Measurements from ENCODE around the gene ADAMTS5. TPM values are rescaled to one million over a fixed set of nuclear protein-coding genes. Genes with fewer than 3 reads are reported as not detected.
A peak's percentile ranks its signal among the peaks of the same experiment; 100 is the strongest.

Gene ADAMTS5
- total RNA-seq, 4 donors from 2014 or later = 13.5 to 29.3 (median 21.3) TPM

DNA sequence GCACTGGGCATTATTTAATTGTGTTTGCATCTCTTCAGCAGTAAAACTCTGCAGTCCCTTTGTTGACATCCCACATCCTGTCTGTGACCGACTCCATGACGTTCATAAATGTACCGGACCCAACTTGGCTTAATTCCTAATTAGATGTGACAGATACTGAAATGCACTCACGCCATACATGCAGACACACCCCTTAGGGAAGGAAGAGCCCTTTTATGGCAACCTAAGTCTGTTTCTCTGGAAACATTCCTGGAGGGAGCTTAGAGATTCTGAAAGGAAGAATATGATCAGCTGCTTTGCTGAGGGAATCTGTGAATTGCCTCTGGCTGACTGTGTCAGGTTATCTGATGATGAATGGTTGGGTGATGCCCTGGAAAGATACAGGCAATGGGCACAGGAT, 33.4 kb downstream of the ADAMTS5 start:
- peaks cover 0 to 13% of the 10 kb centered on the region in 2 donors for H3K36me3 ChIP-seq
- no peak for DNase-seq
- TF ChIP-seq, protein P1, sequence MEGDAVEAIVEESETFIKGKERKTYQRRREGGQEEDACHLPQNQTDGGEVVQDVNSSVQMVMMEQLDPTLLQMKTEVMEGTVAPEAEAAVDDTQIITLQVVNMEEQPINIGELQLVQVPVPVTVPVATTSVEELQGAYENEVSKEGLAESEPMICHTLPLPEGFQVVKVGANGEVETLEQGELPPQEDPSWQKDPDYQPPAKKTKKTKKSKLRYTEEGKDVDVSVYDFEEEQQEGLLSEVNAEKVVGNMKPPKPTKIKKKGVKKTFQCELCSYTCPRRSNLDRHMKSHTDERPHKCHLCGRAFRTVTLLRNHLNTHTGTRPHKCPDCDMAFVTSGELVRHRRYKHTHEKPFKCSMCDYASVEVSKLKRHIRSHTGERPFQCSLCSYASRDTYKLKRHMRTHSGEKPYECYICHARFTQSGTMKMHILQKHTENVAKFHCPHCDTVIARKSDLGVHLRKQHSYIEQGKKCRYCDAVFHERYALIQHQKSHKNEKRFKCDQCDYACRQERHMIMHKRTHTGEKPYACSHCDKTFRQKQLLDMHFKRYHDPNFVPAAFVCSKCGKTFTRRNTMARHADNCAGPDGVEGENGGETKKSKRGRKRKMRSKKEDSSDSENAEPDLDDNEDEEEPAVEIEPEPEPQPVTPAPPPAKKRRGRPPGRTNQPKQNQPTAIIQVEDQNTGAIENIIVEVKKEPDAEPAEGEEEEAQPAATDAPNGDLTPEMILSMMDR (IDR thresholded peaks at IDR 0.05) = no peak
- no peak for TF ChIP-seq POLR2A (IDR thresholded peaks at IDR 0.05)
- no peaks in the 10 kb centered on the region for H3K27me3 ChIP-seq
- peaks cover 12 to 17% of the 10 kb centered on the region in 2 donors for H3K4me1 ChIP-seq
- WGBS, 2 donors = 49 to 62% methylated on average over 4 of the region's 4 CpGs
- H3K4me3 ChIP-seq (replicated peaks in 1 of 3) = no peak overlapping the region
- H3K27ac ChIP-seq = no peak overlapping the region
- H3K9me3 ChIP-seq = no peaks in the 10 kb centered on the region
- intact Hi-C loops (cut with DNase I) = no loop called here

DNA sequence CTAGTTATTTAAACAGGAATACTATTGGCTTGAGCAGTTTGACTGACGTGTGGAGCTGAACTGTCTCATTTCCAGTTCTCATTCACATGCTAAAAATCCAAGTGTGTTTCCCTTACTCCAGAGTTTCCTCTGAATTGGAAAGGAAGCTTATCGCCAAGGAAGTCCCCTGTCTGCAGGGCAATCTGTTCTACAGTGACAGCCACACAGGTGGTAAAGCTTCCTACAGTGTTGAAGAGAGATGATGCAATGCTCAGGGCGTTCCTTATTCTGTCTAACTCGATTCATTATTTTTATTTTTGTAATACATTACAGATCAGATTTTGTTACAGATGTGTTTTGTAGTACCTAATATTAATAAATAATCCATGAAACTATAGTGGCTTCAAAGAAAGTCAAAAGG, 41.3 kb downstream of the ADAMTS5 start:
- no peak for TF ChIP-seq POLR2A (IDR thresholded peaks at IDR 0.05)
- TF ChIP-seq, protein P1 (IDR thresholded peaks at IDR 0.05) = no peak
- Histone ChIP-seq H3K36me3 (peaks cover 5 to 8% of the 10 kb centered on the region in 2 donors), H3K27ac (no peak overlapping the region), H3K9me3 (no peaks in the 10 kb centered on the region), H3K4me3 (replicated peaks in 1 of 3) (no peak overlapping the region), H3K27me3 (no peaks in the 10 kb centered on the region), H3K4me1 (no peaks in the 10 kb centered on the region)
- WGBS, 2 donors = 83 to 89% methylated on average over 4 of the region's 4 CpGs
- no peak for DNase-seq
- intact Hi-C loops (cut with DNase I) = no loop called here

DNA sequence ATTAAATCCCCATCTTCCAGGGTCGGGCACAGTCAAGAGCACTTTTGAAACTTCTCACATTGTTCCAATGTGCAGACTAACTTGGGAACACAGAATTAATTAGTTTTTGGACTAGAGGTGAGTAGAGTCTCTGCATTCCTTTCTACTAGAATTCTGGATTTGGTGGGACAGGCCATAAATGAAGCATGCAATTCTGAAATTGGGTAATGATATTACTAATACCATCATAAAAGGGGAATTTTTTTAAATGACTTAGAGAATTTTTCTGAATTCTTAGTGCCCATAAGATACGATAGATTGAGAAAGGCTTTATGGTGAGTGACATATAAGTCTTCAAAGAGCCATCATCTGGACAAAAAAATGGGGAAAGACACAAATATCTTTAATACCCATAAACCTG, 41.8 kb downstream of the ADAMTS5 start:
- Histone ChIP-seq H3K4me1 (no peaks in the 10 kb centered on the region), H3K36me3 (peaks cover 5 to 8% of the 10 kb centered on the region in 2 donors), H3K9me3 (no peaks in the 10 kb centered on the region), H3K27me3 (no peaks in the 10 kb centered on the region), H3K4me3 (replicated peaks in 1 of 3) (no peak overlapping the region), H3K27ac (no peak overlapping the region)
- intact Hi-C loops (cut with DNase I) = no loop called here
- 88 to 90% methylated on average over 2 of the region's 2 CpGs for WGBS, 2 donors
- TF ChIP-seq POLR2A (IDR thresholded peaks at IDR 0.05) = no peak
- TF ChIP-seq, protein P1 (IDR thresholded peaks at IDR 0.05) = no peak
- no peak for DNase-seq

DNA sequence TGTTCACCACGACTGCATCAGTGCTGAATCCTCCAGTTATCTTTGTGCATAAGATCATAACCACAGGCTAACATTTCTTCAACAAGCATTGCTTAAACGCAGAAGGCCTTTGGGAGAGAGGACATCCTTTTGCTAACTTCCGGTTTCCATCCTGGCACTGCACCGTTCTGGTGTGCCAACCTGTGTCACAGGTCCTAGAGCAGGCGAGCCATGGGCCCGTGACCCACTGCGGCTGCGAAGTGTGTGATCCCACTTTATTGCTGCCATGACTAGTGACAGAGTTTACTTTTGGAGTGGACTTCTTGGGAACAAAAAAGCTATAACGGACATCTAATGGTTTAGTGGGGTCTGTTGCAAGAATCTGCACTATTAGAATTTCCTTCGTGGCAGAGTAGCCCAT, 42.9 kb downstream of the ADAMTS5 start:
- no peaks in the 10 kb centered on the region for H3K4me1 ChIP-seq
- no peak for DNase-seq
- no peaks in the 10 kb centered on the region for H3K27me3 ChIP-seq
- no peaks in the 10 kb centered on the region for H3K9me3 ChIP-seq
- intact Hi-C loops (cut with DNase I) = no loop called here
- WGBS, 2 donors = 89 to 97% methylated on average over 10 of the region's 10 CpGs
- TF ChIP-seq POLR2A (IDR thresholded peaks at IDR 0.05) = no peak
- TF ChIP-seq, protein P1 (IDR thresholded peaks at IDR 0.05) = no peak
- H3K27ac ChIP-seq = no peak overlapping the region
- peaks cover 5 to 8% of the 10 kb centered on the region in 2 donors for H3K36me3 ChIP-seq
- H3K4me3 ChIP-seq (replicated peaks in 1 of 3) = no peak overlapping the region

DNA sequence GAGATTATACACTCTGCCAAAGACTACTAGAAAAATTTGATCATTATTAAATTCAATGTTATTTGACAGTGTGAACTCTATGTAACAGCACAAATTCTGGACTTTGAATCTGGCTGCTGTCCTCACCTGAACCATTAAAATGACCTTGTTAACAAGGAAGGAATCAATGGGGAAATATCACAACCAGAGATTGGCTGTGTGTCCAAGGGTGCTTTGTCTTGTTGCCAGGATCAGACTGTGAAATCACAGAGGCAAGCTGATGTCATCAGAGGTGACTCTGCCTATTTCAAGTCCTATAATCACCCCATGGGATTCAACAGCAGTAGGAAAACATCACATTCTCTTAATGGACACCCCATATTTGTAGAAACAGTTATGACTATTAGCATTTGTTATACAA, 46.8 kb downstream of the ADAMTS5 start:
- no peak for TF ChIP-seq POLR2A (IDR thresholded peaks at IDR 0.05)
- TF ChIP-seq, protein P1 (IDR thresholded peaks at IDR 0.05) = no peak
- Histone ChIP-seq H3K4me1 (no peaks in the 10 kb centered on the region), H3K36me3 (peaks cover 5 to 8% of the 10 kb centered on the region in 2 donors), H3K4me3 (replicated peaks in 1 of 3) (no peak overlapping the region), H3K9me3 (no peaks in the 10 kb centered on the region), H3K27me3 (no peaks in the 10 kb centered on the region), H3K27ac (no peak overlapping the region)
- intact Hi-C loops (cut with DNase I) = no loop called here
- peak; percentile 26 to 40 for DNase-seq

All from thyroid gland (tissue), 4 donors.